BLaER1 (cell line): ENCODE results near the gene RIMKLB.
"Not testable (repeated sequence)": the region's sequence is repeated elsewhere in the genome, so short reads cannot be mapped to it uniquely, and the experiment has no call there.

Experiments used
- H3K27ac ChIP-seq: shearing (Covaris generic); formaldehyde crosslinking; 2 replicates; pipeline ENCODE4 v1.8.1; 2022
- H3K27me3 ChIP-seq: shearing (Covaris generic); formaldehyde crosslinking; 2 replicates; pipeline ENCODE4 v1.8.1; 2022
- H3K36me3 ChIP-seq: shearing (Covaris generic); formaldehyde crosslinking; 2 replicates; pipeline ENCODE4 v1.8.1; 2022
- H3K4me1 ChIP-seq: shearing (Covaris generic); formaldehyde crosslinking; 2 replicates; pipeline ENCODE4 v1.8.1; 2022
- H3K4me2 ChIP-seq: shearing (Covaris generic); formaldehyde crosslinking; 2 replicates; pipeline ENCODE4 v1.8.1; 2022
- H3K4me3 ChIP-seq: shearing (Covaris generic); formaldehyde crosslinking; 2 replicates; pipeline ENCODE4 v1.8.1; 2022
- H3K9ac ChIP-seq: shearing (Covaris generic); formaldehyde crosslinking; 2 replicates; pipeline ENCODE4 v1.8.1; 2022
- H3K9me3 ChIP-seq: shearing (Covaris generic); formaldehyde crosslinking; 2 replicates; pipeline ENCODE4 v1.8.1; 2022
- H4K20me1 ChIP-seq: shearing (Covaris generic); formaldehyde crosslinking; 2 replicates; pipeline ENCODE4 v1.8.1; 2022
- Cebpa-rat ChIP-seq: shearing (Covaris generic); IDR thresholded peaks from 2 replicates; pipeline ENCODE4 v1.8.1; 2022

The RIMKLB gene

DNA sequence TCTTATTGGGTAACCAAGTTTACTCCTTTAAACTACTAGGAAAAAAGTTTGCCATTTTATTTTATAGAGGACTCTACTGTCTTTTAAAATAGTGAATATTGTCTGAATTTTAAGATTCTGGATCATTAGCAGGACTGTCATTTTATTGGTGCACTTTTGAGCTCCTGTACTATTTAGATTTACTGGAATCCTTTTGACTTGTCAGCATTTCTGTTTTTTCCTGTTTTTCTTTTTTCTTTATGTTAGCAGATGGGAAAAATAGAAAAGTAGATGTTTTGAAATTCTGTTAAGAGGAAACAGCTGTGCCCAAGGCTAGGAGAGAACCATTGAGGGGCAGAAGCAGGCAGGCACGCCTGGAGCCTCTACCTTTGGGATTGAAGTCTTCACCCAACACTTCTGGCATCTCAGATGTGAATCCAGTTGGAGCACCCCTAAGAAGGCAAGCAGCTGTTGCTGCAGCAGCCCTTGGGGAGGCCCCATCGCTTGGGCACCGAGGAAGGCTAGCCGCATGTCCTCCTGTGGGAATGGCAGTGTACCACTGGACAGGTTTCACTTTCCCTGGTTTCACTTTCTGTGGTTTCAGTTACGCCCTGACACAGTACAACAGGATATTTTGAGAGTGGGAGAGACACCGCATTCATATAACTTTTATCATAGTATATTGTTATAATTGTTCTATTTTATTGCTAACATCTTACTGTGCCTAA lies 11.5 kb downstream of the RIMKLB start:
- peaks cover 27% of the 10 kb centered on the region for H3K36me3 ChIP-seq
- peak overlapping the region; percentile 50 for H3K4me3 ChIP-seq
- peak overlapping the region; percentile 20; the same call in 1 of the 2 replicates for H3K27ac ChIP-seq
- no peak for TF ChIP-seq Cebpa-rat
- H3K27me3 ChIP-seq, result no peaks in the 10 kb centered on the region
- H3K9ac ChIP-seq, result no peak overlapping the region
- H3K9me3 ChIP-seq, result no peaks in the 10 kb centered on the region
- peak overlapping the region; percentile 92 for H3K4me2 ChIP-seq
- peaks cover 62% of the 10 kb centered on the region for H3K4me1 ChIP-seq
- H4K20me1 ChIP-seq, result peaks cover 99% of the 10 kb centered on the region

- Histone ChIP-seq H4K20me1 (peaks cover 67% of the 10 kb centered on the region), H3K27ac (no peak overlapping the region), H3K9me3 (no peaks in the 10 kb centered on the region), H3K9ac (no peak overlapping the region), H3K4me2 (peak overlapping the region; percentile 59), H3K4me3 (no peak overlapping the region), H3K4me1 (peaks cover 67% of the 10 kb centered on the region), H3K36me3 (peaks cover 42% of the 10 kb centered on the region), H3K27me3 (no peaks in the 10 kb centered on the region)
- TF ChIP-seq Cebpa-rat, result no peak
Measured at GRCh38 chr12:8712572-8712971, 14.8 kb downstream of the RIMKLB start.

DNA sequence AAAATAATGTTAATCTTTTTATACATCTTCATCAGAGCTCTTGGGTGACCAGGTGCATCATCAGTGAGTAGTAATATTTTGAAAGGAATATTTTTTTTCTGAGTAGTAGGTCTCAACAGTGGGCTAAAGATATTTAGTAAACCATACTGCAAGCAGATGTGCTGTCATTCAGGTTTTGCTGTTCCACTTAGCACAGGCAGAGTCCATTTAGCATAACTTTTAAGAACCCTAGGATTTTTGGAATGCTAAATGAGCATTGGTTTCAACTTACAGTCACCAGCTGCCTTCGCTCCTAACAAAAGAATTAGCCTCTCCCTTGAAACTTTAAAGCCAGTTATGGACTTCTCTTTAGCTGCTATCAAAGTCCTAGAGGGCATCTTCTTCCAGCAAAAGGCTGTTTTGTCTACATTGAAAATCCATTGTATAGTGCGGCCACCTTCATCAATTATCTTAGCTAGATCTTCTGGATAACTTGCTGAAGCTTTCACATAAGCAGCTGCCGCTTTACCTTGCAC lies 24.6 kb downstream of the RIMKLB start:
- Histone ChIP-seq H3K9ac (no peak overlapping the region), H3K36me3 (peaks cover 94% of the 10 kb centered on the region), H3K27ac (no peak overlapping the region), H3K4me3 (no peak overlapping the region), H3K27me3 (no peaks in the 10 kb centered on the region), H3K4me1 (peaks cover 4% of the 10 kb centered on the region; the same call in 1 of the 2 replicates), H3K4me2 (no peak overlapping the region), H3K9me3 (peaks cover 9% of the 10 kb centered on the region), H4K20me1 (peaks cover 57% of the 10 kb centered on the region; the same call in 1 of the 2 replicates)
- TF ChIP-seq Cebpa-rat, result no peak

- TF ChIP-seq Cebpa-rat, result no peak
- H4K20me1 ChIP-seq, result peaks cover 75% of the 10 kb centered on the region
- no peak overlapping the region for H3K9ac ChIP-seq
- H3K36me3 ChIP-seq, result peaks cover 33% of the 10 kb centered on the region
- H3K9me3 ChIP-seq, result 0 out of 2 replicates have a peak, but pooled peaks cover 16% of the 10 kb centered on the region
- peaks cover 17% of the 10 kb centered on the region; the same call in 1 of the 2 replicates for H3K4me1 ChIP-seq
- H3K4me2 ChIP-seq, result no peak overlapping the region
- no peaks in the 10 kb centered on the region for H3K27me3 ChIP-seq
- no peak overlapping the region for H3K4me3 ChIP-seq
- no peak overlapping the region for H3K27ac ChIP-seq
Measured at GRCh38 chr12:8734873-8735381, 37.1 kb downstream of the RIMKLB start.

DNA sequence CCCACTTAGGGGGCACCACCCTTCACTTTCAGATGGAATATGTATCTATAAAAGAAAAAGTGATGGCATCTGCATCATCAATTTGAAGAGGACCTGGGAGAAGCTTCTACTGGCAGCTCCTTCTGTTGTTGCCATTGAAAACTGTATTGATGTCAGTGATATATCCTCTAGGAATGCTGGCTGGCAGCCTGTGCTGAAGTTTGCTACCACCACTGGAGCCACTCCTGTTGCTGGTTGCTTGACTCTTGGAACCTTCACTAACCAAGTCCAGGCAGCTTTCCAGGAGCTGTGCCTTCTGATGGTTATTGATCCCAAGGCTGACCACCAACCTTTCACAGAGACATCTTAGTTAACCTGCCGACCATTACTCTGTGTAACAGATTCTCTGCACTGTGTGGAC lies 44.7 kb downstream of the RIMKLB start:
- H3K4me1 ChIP-seq, result peaks cover 12% of the 10 kb centered on the region; the same call in 1 of the 2 replicates
- H4K20me1 ChIP-seq, result peaks cover 52% of the 10 kb centered on the region; the same call in 1 of the 2 replicates
- no peaks in the 10 kb centered on the region for H3K27me3 ChIP-seq
- H3K4me2 ChIP-seq, result no peak overlapping the region
- H3K9ac ChIP-seq, result no peak overlapping the region
- no peak overlapping the region for H3K27ac ChIP-seq
- 0 out of 2 replicates have a peak, but pooled peaks cover 15% of the 10 kb centered on the region for H3K9me3 ChIP-seq
- peaks cover 58% of the 10 kb centered on the region for H3K36me3 ChIP-seq
- no peak overlapping the region for H3K4me3 ChIP-seq
- no peak for TF ChIP-seq Cebpa-rat

DNA sequence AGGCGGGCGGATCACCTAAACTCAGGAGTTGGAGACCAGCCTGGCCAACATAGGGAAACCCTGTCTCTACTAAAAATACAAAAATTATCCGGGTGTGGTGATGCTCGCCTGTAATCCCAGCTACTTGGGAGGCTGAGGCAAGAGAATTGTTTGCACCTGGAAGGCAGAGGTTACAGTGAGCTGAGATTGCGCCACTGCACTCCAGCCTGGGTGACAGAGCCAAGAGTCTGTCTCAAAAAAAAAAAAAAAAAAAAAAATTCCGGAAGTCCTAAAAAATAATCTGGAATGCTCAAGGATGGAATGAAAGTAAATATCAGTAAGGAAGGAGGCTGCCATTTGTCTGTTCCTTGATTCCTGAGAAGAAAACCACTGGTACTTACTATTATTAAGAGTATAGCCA lies 45.3 kb downstream of the RIMKLB start:
- not testable (repeated sequence) for H3K9ac ChIP-seq, H3K4me3 ChIP-seq, H3K4me2 ChIP-seq, H3K9me3 ChIP-seq, H3K27ac ChIP-seq, H3K27me3 ChIP-seq
- Histone ChIP-seq H4K20me1 (peaks cover 56% of the 10 kb centered on the region; the same call in 1 of the 2 replicates), H3K4me1 (peaks cover 12% of the 10 kb centered on the region; the same call in 1 of the 2 replicates), H3K36me3 (peaks cover 52% of the 10 kb centered on the region)

DNA sequence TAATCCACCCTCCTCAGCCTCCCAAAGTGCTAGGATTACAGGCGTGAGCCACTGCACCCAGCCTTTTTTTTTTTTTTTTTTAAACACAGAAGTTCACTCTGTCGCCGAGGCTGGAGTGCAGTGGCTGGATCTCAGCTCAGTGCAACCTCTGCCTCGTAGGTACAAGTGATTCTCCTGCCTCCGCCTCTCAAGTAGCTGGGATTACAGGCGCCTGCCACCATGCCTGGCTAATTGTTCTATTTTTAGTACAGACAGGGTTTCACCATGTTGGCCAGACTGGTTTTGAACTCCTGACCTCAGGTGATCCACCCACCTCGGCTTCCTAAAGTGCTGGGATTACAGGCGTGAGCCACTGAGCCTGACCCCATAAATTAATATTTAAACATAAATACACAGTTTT lies 47.8 kb downstream of the RIMKLB start:
- H3K27ac ChIP-seq, H3K27me3 ChIP-seq, H3K9me3 ChIP-seq, H3K9ac ChIP-seq, H3K4me1 ChIP-seq, H3K4me2 ChIP-seq, H3K4me3 ChIP-seq: not testable (repeated sequence)
- peaks cover 37% of the 10 kb centered on the region for H3K36me3 ChIP-seq
- H4K20me1 ChIP-seq, result peaks cover 43% of the 10 kb centered on the region; the same call in 1 of the 2 replicates

GRCh38 chr12:8746046-8746445 lies 48.3 kb downstream of the RIMKLB start:
- Histone ChIP-seq H3K36me3 (peaks cover 37% of the 10 kb centered on the region), H3K27me3 (no peaks in the 10 kb centered on the region), H3K9me3 (no peaks in the 10 kb centered on the region), H3K4me3 (no peak overlapping the region), H3K27ac (no peak overlapping the region), H3K4me1 (no peaks in the 10 kb centered on the region), H3K4me2 (no peak overlapping the region), H4K20me1 (peaks cover 39% of the 10 kb centered on the region; the same call in 1 of the 2 replicates), H3K9ac (no peak overlapping the region)
- TF ChIP-seq Cebpa-rat, result no peak

GRCh38 chr12:8760076-8760475 lies 62.3 kb downstream of the RIMKLB start:
- not testable (repeated sequence) for H3K9me3 ChIP-seq, H3K9ac ChIP-seq, H3K27ac ChIP-seq, H4K20me1 ChIP-seq, H3K27me3 ChIP-seq, H3K4me2 ChIP-seq, H3K4me3 ChIP-seq
- H3K36me3 ChIP-seq, result peaks cover 86% of the 10 kb centered on the region
- peaks cover 11% of the 10 kb centered on the region for H3K4me1 ChIP-seq

GRCh38 chr12:8762701-8763100 lies 64.9 kb downstream of the RIMKLB start:
- not testable (repeated sequence) for H3K27me3 ChIP-seq, H4K20me1 ChIP-seq, H3K4me1 ChIP-seq, H3K4me3 ChIP-seq, H3K4me2 ChIP-seq, H3K9ac ChIP-seq, H3K9me3 ChIP-seq, H3K27ac ChIP-seq
- peaks cover 87% of the 10 kb centered on the region for H3K36me3 ChIP-seq

- not testable (repeated sequence) for H3K9ac ChIP-seq, H3K27me3 ChIP-seq, H3K4me1 ChIP-seq, H3K27ac ChIP-seq, H3K4me2 ChIP-seq, H3K9me3 ChIP-seq, H3K4me3 ChIP-seq
- H4K20me1 ChIP-seq, result peaks cover 21% of the 10 kb centered on the region; the same call in 1 of the 2 replicates
- H3K36me3 ChIP-seq, result peaks cover 81% of the 10 kb centered on the region
Measured at GRCh38 chr12:8766121-8766520, 68.3 kb downstream of the RIMKLB start.
